HG03108 (cell line): ENCODE measurements around the gene TBC1D10A.

Experiments used
- ATAC-seq: cut with Tn5 transposase; IDR thresholded peaks from one replicate; pipeline ENCODE4 v1.9.1; 2021; ENCODE audit warnings: moderate library complexity; ENCODE audit not compliant: unreplicated experiment

Gene TBC1D10A

DNA sequence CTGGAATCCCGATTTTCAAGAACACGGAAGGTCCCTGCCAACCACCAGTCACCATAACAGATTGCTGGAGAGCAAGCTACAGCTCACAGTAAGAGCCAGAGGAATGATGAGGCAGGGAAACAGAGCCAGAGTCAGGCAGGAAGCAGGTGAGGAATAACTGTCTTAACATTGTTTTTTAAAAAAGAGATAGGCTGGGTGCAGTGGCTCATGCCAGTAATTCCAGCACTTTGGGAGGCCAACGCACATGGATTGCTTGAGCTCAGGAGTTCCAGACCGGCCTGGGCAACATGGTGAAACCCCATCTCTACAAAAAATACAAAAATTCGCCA is 24.0 kb downstream of the TBC1D10A start:
- no peak for ATAC-seq

DNA sequence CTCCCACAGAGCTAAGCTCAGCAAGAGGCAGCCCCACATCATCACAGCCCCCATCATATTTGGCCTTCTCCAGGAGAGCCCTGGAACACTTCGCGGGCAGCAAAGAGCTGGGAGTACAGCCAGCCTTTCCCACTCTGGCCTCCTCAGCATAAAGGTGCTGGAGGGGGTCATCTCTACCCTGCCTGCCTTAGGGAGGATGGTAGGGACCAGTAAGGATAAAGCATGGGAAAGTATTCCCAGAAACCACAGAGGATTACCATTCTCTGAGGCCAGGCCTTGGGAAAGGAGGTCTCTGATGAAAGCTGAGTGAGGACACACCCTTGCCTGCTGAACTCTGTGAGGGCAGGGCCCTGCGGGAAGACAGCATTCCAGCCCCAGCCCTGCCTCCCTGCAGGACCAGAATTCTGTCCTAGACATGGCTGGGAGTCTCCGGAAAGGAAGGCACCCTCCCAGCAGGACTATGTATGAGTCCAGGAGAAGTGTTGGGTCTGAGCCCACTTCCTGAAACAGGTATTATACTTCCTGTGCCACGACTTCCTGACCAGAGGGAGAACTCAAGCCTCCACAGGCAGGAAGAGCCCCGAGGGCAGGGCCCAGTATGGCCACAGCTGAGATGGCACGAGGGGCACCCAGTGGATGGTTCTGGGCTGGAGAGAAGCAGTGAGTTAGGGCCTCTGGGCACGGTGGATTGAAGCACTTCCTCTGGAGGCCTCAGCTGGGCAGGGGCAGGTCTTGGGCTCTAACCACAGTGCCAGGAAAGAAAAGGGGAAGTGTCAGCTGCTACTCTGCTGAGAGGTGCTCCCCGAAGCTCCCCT is 24.5 kb downstream of the TBC1D10A start:
- ATAC-seq = no peak

DNA sequence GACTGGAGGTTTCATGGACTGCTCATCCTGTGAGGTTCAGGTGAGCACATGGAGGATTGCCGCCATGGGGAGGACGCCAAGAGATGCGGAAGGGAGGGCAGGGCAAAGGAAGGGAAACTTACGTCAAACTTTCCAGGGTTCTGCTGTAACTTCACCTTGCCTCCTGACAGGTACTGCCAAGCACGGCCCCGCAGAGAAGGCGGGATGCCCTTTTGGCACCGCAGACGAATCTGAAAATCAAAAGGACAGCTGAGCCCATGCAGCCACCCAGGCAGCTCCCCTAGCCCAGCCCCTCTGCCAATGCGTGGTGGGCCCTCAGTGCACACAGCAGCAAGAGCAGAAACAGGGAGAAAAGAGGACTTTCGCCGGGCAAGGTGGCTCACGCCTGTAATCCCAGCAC is 27.4 kb downstream of the TBC1D10A start:
- ATAC-seq = no peak

DNA sequence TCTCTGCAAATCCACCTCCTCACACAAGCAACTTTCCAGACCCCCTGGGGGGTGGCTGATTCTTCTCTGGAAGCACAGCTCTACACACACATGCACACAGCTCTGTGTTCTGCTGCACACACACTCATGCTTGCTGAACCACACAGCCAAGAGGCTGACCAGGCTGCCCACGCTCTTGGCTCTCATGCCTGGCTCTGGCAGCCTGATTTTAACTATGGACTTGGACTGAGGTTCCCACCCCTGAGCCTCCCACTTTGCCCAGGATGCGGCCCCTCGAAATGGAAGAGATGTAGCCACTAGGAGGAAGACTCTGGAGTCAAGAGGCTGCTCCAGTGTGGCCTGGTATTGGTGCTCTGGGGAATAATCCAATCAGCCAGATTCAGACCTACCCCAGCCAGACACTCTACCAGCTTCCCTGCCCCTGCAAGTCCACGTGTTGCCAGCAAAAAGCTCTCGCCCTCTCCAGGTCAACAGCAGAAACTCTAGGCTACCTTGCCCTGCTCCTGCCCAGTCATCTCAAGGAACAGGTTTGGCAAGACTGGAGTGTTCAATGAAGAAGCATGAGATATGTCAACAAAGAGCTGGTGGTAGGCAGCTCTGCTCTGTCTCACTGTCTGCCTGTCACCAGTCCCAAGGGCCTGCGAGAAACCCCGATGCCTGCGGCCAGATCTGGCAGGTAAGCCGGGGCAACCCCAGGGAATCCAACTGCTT is 28.6 kb downstream of the TBC1D10A start:
- no peak for ATAC-seq

DNA sequence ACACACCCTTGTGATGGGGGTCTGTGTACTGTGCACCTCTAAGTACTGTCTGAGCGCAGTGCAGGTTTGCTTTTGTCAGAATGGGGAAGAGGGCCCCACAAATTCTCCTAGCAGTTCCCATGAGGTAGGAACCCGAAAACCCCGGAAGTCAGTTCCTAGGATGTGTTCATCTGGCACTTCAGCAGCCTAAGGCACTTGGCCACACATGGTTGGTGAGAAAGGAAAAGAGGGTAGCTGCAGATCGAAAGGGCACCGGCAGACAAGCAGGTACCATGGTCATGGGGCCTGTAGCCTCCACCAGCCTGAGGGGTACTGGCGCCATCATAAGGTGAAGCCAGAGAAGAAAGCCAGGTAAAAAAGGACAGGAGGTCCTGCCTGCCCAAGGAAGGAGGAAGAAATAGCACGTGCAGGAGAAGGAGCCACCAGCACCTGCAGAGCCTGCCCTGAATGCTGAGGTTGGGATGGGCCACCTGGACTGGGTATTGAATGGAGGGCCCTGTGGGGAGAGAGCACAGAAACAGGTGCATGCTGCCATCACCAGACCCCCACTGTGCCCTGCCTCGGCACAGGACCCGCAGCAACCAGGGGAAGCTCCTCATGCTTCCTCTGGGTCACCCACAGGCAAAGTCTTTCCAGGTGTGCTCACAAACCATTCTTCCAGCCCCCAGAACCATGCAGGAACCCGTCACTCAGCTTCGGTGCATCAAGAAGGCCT is 29.3 kb downstream of the TBC1D10A start:
- ATAC-seq = no peak

GRCh38 chr22:30296833-30297232 is 29.9 kb downstream of the TBC1D10A start:
- no peak for ATAC-seq

DNA sequence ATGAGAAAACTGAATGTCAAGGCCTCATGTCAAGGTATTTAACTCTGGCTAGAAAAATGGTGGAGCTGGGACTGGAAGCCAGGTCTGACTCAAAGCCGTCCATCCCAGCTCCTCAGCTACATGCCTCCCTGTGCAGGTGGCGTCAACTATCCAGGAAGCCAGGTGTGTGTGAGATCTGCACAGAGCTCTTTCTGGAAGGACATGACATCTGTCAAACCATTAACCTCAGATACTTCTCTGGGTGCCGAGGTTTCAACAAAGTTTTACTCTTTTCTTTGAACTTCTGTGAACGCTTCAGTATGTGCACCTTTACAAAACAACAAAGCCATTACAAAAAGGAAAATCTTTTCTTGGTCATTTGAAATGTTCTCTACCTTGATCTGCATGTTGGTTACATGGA is 30.4 kb downstream of the TBC1D10A start:
- ATAC-seq = no peak

DNA sequence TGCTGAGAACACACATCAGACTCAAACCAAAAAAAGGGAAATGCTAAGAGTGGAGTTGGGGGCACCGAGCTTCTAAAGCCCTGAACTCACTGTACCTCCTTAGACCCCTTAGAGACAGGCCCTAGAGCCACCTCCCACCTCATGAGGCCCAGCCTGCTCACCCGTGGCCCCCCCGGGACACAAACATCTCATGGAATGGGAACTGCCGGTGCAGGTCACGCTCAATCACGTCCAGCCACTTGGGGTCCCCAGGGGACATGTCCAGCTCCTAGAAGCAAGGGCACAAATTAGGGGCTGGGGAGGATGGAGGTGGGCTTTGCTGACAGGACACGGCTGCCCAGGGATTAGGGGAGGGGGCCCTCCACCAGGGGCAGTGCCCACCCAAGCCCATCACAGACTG is 31.2 kb downstream of the TBC1D10A start:
- no peak for ATAC-seq

DNA sequence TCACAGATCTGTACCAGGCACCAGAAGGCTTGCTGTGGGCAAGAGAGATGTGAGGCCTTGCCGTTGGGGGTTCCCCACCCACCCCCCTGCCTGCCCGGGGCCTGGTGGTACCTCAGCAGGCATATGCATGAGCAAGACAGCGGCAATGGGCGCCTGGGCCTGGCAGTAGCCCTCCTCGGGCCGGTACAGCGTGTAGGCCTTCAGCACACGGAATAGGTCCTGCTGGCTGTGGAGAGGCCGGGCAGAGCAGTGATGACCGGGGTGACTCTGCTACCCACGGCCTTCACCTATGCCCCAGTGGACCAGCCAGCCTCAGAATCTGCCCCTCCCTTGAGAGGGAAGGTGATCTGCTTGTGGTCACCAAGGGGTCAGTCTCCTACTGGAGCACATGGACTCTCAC is 31.9 kb downstream of the TBC1D10A start:
- no peak for ATAC-seq

DNA sequence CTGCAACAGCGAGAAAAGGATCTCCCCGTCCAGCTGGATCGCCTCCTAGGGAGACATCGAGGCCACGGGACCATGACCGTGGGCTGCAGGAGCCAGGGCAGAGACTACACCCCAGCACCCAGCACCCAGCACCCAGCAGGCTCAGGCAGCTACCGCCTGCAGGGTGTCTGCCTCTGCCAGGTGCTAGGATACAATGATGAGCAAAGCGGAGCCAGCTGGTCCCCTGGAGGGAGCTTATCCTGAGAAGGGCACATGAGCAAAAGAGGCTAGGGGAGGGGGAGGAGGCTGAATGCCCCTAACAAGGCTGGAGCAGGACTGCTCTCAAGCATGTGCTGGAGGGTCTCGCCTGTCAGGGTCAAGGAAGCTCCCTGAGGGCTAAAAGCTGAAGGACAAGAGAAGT is 32.7 kb downstream of the TBC1D10A start:
- no peak for ATAC-seq

DNA sequence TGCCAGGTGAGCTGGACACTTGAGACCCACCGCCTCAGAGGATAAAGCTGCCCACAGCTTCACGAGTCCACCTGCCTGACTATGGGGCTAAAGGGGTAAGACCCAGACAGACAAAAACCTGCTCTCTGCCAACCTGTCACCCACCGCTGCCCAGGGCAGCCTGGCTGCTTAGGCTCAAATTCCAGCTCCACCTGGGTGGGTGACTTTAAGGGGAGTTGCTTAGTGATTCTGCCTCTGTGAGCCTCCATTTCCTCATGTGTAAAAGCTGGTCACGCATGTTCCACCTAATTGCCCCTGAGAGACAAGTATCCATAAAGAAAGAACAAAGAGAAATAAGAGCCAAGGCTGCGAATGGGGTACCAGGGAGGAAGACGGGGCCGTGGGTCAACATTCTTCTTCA is 33.7 kb downstream of the TBC1D10A start:
- no peak for ATAC-seq

GRCh38 chr22:30292069-30292970 is 34.4 kb downstream of the TBC1D10A start:
- no peak for ATAC-seq

- ATAC-seq = no peak
Observed at GRCh38 chr22:30291058-30291892, 35.5 kb downstream of the TBC1D10A start.

- ATAC-seq = no peak
Observed at GRCh38 chr22:30290342-30291057, 36.2 kb downstream of the TBC1D10A start.

DNA sequence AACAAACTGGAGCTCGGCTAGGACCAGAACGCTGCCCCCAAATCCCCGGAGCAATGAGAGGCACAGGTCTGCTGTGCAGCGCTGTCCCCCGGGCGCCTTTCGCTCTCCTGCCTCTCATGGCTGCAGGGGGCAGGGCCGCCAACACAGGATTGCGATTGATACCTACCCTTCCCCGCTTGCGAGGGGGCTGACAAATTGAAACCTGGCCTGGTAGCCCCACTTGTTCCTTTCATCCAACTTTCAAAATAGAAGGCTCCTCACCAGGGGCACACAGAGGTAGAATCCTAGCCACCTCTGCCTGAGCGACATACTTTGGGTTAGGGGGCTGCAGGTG is 36.8 kb downstream of the TBC1D10A start:
- no peak for ATAC-seq

- ATAC-seq = peak; percentile 60
Observed at GRCh38 chr22:30289141-30289979, 37.4 kb downstream of the TBC1D10A start, which contains the start of gene CASTOR1. CASTOR1 (minus strand) TSS chr22:30289505; CDS start chr22:30289497, 8 bp downstream.

GRCh38 chr22:30288419-30289140 is 38.2 kb downstream of the TBC1D10A start:
- no peak for ATAC-seq
